ENCODE data around the gene ZNF808. TPM values are rescaled to one million over a fixed set of nuclear protein-coding genes. Genes with fewer than 3 reads are reported as not detected.
"Not testable (repeated sequence)": the region's sequence is repeated elsewhere in the genome, so short reads cannot be mapped to it uniquely, and the experiment has no call there.

The ZNF808 gene
- total RNA-seq, 2 donors from 2014 or later: 14.5 to 21.7 TPM

GRCh38 chr19:52492994-52493470, 34.4 kb upstream of the ZNF808 start:
- WGBS: 15% methylated on average over 28 of the region's 28 CpGs
- H3K27me3 ChIP-seq (replicated peaks; ENCODE audit: insufficient read depth): no peaks in the 10 kb centered on the region
- H3K4me3 ChIP-seq: no peak overlapping the region
- DNase-seq (ENCODE audit: low spot score): no peak
- TF ChIP-seq POLR2A (IDR thresholded peaks at IDR 0.05): no peak
- TF ChIP-seq CTCF (IDR thresholded peaks at IDR 0.05): no peak
- no peak for TF ChIP-seq POLR2AphosphoS5 (IDR thresholded peaks at IDR 0.05)
- no peaks in the 10 kb centered on the region for H3K4me1 ChIP-seq (replicated peaks)
- intact Hi-C loops (cut with DNase I): no loop called here
- H3K9me3 ChIP-seq: no peaks in the 10 kb centered on the region
- H3K27ac ChIP-seq: no peak overlapping the region
- no peaks in the 10 kb centered on the region for H3K36me3 ChIP-seq

GRCh38 chr19:52494518-52494917, 33.0 kb upstream of the ZNF808 start:
- H3K4me1 ChIP-seq (replicated peaks): no peaks in the 10 kb centered on the region
- no peaks in the 10 kb centered on the region for H3K27me3 ChIP-seq (replicated peaks; ENCODE audit: insufficient read depth)
- 100% methylated on average over 3 of the region's 3 CpGs for WGBS
- no peaks in the 10 kb centered on the region for H3K9me3 ChIP-seq
- H3K36me3 ChIP-seq: no peaks in the 10 kb centered on the region
- TF ChIP-seq CTCF (IDR thresholded peaks at IDR 0.05) (no peak), POLR2A (IDR thresholded peaks at IDR 0.05) (no peak), POLR2AphosphoS5 (IDR thresholded peaks at IDR 0.05) (no peak)
- H3K4me3 ChIP-seq: no peak overlapping the region
- no peak overlapping the region for H3K27ac ChIP-seq
- intact Hi-C loops (cut with DNase I): no loop called here
- no peak for DNase-seq (ENCODE audit: low spot score)

DNA sequence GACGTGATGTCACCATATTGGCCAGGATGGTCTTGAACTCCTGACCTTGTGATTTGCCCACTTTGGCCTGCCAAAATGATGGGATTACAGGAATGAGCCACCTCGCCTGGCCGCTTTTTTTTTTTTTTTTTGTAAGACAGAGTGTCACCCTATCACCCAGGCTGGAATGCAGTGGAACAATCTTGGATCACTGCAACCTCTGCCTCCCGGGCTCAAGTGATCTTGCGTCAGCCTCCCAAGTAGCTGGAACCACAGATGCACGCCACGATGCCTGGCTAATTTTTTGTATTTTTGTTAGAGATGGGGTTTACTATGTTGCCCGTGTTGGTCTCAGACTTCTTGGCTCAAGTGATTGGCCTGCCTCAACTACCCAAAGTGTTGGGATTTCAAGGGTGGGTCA, 28.9 kb upstream of the ZNF808 start:
- WGBS: 97% methylated on average over 8 of the region's 8 CpGs

DNA sequence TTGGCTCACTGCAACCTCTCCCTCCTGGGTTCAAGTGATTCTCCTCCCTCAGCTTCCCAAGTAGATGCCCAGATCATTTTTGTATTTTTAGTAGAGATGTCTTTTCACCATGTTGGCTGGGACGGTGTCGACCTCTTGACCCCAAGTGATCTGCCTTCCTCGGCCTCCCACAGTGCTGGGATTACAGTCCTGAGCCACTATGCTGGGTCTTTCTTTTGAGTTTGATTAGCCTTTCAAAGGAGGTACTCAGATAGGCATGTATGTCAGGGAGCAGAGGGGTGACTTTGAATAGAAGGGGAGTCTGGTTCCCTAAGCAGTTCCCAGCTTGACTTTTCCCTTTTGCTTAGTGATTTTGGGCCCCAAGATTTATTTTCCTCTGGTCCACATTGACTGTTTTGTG, 27.0 kb upstream of the ZNF808 start:
- H3K27ac ChIP-seq; H3K9me3 ChIP-seq; intact Hi-C loops (cut with DNase I); H3K27me3 ChIP-seq (replicated peaks; ENCODE audit: insufficient read depth); H3K36me3 ChIP-seq; H3K4me3 ChIP-seq; H3K4me1 ChIP-seq (replicated peaks); DNase-seq (ENCODE audit: low spot score): not testable (repeated sequence)
- 53% methylated on average over 3 of the region's 3 CpGs for WGBS

More for the DNA sequence above, 28.9 kb upstream of the ZNF808 start:
- Histone ChIP-seq H3K4me1 (replicated peaks) (no peaks in the 10 kb centered on the region), H3K27ac (no peak overlapping the region), H3K27me3 (replicated peaks; ENCODE audit: insufficient read depth) (no peaks in the 10 kb centered on the region), H3K36me3 (no peaks in the 10 kb centered on the region), H3K9me3 (no peaks in the 10 kb centered on the region), H3K4me3 (no peak overlapping the region)
- TF ChIP-seq POLR2AphosphoS5 (IDR thresholded peaks at IDR 0.05) (no peak), POLR2A (IDR thresholded peaks at IDR 0.05) (no peak), CTCF (IDR thresholded peaks at IDR 0.05) (no peak)
- no peak for DNase-seq (ENCODE audit: low spot score)
- intact Hi-C loops (cut with DNase I): no loop called here

DNA sequence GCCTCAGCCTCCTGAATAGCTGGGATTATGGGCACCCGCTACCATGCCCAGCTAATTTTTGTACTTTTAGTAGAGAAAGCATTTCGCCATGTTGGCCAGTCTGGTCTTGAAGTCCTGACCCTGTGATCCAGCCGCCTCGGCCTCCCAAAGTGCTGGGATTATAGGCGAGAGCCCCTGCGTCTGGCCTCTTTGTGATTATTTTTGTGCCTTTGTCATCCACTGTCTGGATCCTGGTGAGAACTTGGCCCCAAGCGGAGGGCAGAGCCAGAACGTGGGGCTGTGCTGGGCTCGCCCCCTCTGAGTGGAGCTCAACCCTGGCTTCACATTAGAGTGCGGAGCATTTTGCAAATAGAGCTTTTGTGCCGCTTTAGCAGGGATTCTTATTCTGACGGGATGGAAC, 26.5 kb upstream of the ZNF808 start:
- DNase-seq (ENCODE audit: low spot score); H3K36me3 ChIP-seq; H3K4me1 ChIP-seq (replicated peaks); H3K27ac ChIP-seq; intact Hi-C loops (cut with DNase I); H3K4me3 ChIP-seq; H3K27me3 ChIP-seq (replicated peaks; ENCODE audit: insufficient read depth); H3K9me3 ChIP-seq: not testable (repeated sequence)
- 90% methylated on average over 12 of the region's 12 CpGs for WGBS

DNA sequence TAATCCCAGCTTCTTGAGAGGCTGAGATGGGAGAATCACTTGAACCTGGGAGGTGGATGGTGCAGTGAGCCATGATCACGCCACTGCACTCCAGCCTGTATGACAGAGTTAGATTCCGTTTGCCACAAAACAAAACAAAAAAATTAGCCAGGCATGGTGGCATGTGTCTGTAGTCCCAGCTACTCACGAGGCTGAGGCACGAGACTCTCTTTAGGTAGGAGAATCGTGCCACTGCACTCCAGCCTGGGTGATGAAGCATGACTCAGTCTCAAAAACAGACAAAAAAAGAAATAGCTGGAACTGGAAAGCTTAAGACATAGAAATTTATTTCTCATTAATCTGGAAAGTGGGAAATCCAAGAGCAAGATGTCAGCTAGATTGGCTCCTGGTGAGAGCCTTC, 20.2 kb upstream of the ZNF808 start:
- no peaks in the 10 kb centered on the region for H3K9me3 ChIP-seq
- WGBS: 93% methylated on average over 5 of the region's 5 CpGs
- no peaks in the 10 kb centered on the region for H3K4me1 ChIP-seq (replicated peaks)
- intact Hi-C loops (cut with DNase I): no loop called here
- no peaks in the 10 kb centered on the region for H3K36me3 ChIP-seq
- no peak for DNase-seq (ENCODE audit: low spot score)
- H3K4me3 ChIP-seq: no peak overlapping the region
- TF ChIP-seq POLR2A (IDR thresholded peaks at IDR 0.05) (no peak), POLR2AphosphoS5 (IDR thresholded peaks at IDR 0.05) (no peak), CTCF (IDR thresholded peaks at IDR 0.05) (no peak)
- no peaks in the 10 kb centered on the region for H3K27me3 ChIP-seq (replicated peaks; ENCODE audit: insufficient read depth)
- no peak overlapping the region for H3K27ac ChIP-seq

All from prostate gland (tissue), 2 donors.